ENCODE measurements around the gene NPTX1. TPM values are rescaled to one million over a fixed set of nuclear protein-coding genes. Genes with fewer than 3 reads are reported as not detected.
"Not testable (repeated sequence)": the region's sequence is repeated elsewhere in the genome, so short reads cannot be mapped to it uniquely, and the experiment has no call there.

The NPTX1 gene
- total RNA-seq, 2 experiments from 2014 or later: 5.3 to 6.2 TPM

DNA sequence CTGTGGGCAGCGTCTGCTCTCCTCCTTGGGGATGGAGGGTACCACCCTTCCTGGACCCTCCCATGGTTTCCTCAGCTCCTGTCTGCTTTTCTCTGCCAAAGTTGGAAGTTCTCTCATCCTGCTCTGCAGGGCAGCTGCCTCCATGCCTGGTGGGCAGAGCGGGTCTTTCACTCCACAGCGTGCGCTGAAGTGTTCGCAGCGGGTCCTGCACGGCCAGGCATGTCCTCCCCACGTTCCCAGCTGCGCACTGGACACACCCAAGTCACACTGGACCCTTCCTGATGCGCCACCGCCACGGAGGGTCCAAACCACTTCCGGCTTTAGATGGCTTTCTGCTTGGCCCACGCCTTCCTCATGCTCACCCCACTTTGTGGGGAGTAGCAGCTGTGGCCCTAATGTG is 33.7 kb upstream of the NPTX1 start:
- Mint-ChIP-seq H3K4me1 (peaks cover 3% of the 10 kb centered on the region), H3K4me3 (no peak overlapping the region), H3K27me3 (peaks cover 9% of the 10 kb centered on the region), H3K36me3 (no peaks in the 10 kb centered on the region), H3K9me3 (no peaks in the 10 kb centered on the region), H3K27ac (no peak overlapping the region)
- DNase-seq: no peak

DNA sequence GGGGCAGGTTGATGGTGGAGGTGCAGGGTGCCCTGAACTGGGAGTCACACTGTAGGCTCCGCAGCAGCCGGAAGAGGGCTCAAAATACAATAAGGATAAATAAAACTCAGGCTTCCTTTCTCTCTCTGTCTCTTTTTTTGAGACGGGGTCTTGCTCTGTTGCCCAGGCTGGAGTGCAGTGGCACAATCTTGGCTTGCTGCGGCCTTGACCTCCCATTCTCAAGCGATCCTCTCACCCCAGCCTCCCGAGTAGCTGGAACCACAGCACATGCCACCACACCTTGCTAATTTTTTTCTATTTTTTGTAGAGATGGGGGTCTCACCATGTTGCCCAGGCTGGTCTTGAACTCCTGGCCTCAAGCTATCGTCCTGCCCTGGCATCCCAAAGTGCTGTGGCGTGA is 32.9 kb upstream of the NPTX1 start:
- Mint-ChIP-seq H3K9me3 (no peaks in the 10 kb centered on the region), H3K36me3 (no peaks in the 10 kb centered on the region), H3K27ac (no peak overlapping the region), H3K4me3 (no peak overlapping the region), H3K4me1 (peaks cover 3% of the 10 kb centered on the region), H3K27me3 (peaks cover 10% of the 10 kb centered on the region)
- no peak for DNase-seq

DNA sequence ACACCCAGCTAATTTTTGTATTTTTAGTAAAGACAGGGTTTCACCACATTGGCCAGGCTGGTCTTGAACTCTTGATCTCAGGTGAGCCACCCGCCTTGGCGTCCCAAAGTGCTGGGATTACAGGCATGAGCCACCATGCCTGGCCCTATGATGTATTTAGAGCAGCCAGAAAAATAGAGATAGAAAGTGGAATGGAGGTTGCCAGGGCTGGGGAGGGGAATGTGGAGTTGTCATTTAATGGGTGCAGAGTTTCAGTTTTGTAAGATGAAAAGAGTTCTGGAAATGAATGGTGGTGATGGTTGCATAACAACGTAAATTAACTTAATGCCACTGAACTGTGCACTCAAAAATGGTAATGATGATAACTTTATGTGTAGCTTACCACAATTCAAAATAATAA is 31.6 kb upstream of the NPTX1 start:
- H3K4me3 Mint-ChIP-seq: no peak overlapping the region

DNA sequence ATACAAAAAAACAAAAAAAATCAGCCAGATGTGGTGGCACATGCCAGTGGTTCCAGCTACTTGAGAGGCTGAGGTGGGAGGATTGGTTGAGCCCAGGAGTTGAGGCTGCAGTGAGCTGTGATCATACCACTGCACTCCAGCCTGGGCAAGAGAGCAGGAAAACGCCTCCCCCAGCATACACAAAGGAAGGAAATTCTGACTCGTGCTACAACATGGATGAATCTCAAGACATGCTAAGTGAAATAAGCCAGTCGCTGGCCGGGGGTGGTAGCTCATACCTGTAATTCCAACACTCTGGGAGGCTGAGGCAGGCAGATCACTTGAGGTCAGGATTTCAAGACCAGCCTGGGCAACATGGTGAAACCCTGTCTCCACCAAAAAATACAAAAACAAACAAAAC is 30.8 kb upstream of the NPTX1 start:
- H3K4me1 Mint-ChIP-seq, H3K4me3 Mint-ChIP-seq, H3K9me3 Mint-ChIP-seq, H3K27ac Mint-ChIP-seq, H3K36me3 Mint-ChIP-seq, DNase-seq: not testable (repeated sequence)
- peaks cover 16% of the 10 kb centered on the region for H3K27me3 Mint-ChIP-seq

More for the DNA sequence above, 31.6 kb upstream of the NPTX1 start:
- DNase-seq: no peak
- Mint-ChIP-seq H3K4me1 (peaks cover 3% of the 10 kb centered on the region), H3K27me3 (peaks cover 17% of the 10 kb centered on the region), H3K36me3 (no peaks in the 10 kb centered on the region), H3K9me3 (no peaks in the 10 kb centered on the region), H3K27ac (no peak overlapping the region)

DNA sequence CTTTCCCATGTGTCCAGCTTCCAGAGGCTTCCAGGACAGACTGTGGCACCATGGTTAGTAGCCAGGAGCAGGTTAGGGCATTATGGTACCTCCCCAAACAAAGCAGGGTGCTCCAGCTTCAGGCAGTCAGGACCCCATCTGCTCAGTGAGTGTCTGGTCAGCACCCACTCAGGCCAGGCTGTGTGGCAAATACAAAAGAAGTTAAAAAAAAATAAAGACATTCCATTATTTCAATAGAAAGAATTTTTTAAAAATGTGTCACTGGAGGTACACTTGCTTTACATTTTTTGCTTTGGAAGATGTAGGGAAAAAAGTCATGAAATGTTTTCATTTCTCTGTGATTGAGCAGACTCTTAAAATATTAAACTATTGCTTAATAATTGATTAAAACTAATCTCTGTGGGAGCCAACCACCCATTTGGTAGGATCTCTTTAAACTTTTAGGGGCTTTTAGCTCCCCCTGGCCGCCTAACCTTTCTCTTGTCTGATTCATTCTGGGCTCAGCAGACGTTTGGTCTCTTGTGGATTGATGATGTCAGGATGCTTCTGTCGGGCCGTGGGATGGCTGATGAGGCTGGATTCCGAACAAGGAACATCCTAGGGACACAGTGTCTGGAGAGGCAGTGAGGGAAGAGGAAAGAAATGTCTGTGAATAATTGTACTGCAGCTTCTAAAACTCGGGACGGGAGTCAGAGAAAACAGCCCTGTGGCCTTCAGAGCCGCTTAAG is 28.4 kb upstream of the NPTX1 start:
- Mint-ChIP-seq H3K27ac (no peak overlapping the region), H3K27me3 (peaks cover 21% of the 10 kb centered on the region), H3K4me1 (peaks cover 3% of the 10 kb centered on the region), H3K36me3 (no peaks in the 10 kb centered on the region), H3K9me3 (no peaks in the 10 kb centered on the region), H3K4me3 (no peak overlapping the region)
- no peak for DNase-seq

DNA sequence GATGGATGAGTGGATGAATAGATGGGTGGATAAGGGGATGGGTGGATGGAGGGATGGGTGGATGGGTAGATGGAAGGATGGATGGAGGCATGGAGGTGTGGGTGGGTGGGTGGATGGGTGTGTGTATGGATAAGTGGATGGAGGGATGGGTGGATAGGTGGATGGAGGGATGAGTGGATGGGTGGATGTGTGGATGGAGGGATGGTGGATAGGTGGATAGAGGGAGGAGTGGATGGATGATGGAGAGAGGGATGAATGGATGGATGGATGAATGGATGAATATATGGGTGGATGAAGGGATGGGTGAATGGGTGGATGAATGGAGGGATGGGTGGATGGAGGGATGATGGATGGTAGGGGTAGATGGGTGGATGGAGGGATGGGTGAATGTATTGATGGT is 27.5 kb upstream of the NPTX1 start:
- DNase-seq: no peak
- peaks cover 3% of the 10 kb centered on the region for H3K4me1 Mint-ChIP-seq
- H3K36me3 Mint-ChIP-seq: no peaks in the 10 kb centered on the region
- no peaks in the 10 kb centered on the region for H3K9me3 Mint-ChIP-seq
- H3K27me3 Mint-ChIP-seq: peaks cover 25% of the 10 kb centered on the region
- H3K27ac Mint-ChIP-seq: no peak overlapping the region
- H3K4me3 Mint-ChIP-seq: no peak overlapping the region

DNA sequence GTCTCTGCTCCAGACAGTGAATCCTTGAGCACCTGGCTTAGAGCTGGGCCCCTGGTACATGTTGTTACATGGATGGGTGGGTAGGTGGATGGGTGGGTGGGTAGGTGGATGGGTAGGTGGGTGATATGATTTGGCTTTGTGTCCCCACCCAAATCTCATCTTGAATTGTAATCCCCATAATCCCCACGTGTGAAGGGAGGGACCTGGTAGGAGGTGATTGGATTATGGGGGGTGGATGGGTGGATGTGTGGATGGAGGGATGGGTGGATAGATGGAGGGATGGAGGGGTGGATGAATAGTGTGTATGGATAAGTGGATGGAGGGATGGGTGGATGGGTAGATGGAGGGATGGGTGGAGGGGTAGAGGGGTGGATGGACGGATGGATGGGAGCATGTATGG is 26.6 kb upstream of the NPTX1 start:
- no peaks in the 10 kb centered on the region for H3K36me3 Mint-ChIP-seq
- H3K4me1 Mint-ChIP-seq: peaks cover 2% of the 10 kb centered on the region
- no peak for DNase-seq
- peaks cover 25% of the 10 kb centered on the region for H3K27me3 Mint-ChIP-seq
- no peak overlapping the region for H3K27ac Mint-ChIP-seq
- H3K4me3 Mint-ChIP-seq: no peak overlapping the region
- no peaks in the 10 kb centered on the region for H3K9me3 Mint-ChIP-seq

DNA sequence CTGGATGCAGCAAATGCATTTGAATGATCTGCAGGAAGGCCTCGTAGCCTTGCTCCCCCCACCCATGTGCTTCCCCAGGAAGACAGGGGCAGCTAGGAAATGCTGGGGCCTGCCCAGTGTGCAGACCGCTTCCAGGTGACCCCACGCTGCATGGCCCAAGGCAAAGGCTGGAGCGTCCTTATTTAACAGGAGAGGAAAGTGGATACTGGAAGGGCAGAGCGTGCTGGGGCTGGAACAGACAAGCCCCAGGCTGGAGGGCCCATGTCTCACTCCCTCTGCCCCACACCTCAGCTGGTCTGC is 26.1 kb upstream of the NPTX1 start:
- peaks cover 25% of the 10 kb centered on the region for H3K27me3 Mint-ChIP-seq
- no peaks in the 10 kb centered on the region for H3K4me1 Mint-ChIP-seq
- H3K4me3 Mint-ChIP-seq: no peak overlapping the region
- no peak overlapping the region for H3K27ac Mint-ChIP-seq
- no peaks in the 10 kb centered on the region for H3K36me3 Mint-ChIP-seq
- H3K9me3 Mint-ChIP-seq: no peaks in the 10 kb centered on the region
- DNase-seq: no peak

DNA sequence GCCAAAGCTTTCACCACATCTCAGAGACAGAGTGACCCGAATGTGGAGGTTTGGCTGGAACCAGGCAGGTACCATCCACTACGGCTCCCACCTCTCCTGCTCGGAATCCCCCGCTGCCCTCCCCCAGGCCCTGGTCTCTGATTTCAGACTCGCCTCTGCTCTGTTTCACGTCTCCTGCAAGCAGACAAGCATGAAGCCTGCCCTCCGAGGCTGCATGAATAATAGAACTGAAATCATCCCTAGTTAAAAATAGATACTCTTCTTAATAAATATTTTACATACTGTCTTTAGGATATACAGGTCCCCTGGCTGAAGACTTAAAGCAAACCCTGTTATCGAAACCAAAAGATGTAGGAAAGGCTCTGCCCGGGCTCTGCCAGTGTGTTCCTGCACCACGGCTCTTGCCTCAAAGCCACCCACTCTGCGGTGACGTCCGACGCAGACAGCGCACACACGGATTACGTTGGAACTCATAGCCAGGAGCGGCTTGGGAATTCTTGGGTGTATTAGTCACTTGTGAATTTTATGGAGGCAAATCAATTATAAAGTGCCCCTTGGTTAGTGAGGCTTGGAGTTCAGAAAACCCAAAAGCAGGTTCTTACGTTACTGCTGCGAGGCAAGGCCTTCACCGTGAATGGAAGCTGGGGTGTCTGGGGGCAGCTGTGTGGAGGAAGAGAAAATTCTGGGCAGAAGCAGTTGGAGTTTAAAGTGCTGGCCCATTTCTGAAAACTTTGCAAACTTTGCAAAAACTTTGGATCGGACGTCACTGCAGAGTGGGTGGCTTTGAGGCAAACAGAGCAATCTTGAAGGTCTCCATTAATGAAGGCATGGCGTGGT is 25.6 kb upstream of the NPTX1 start:
- Mint-ChIP-seq H3K27ac (no peak overlapping the region), H3K4me3 (no peak overlapping the region), H3K27me3 (peaks cover 25% of the 10 kb centered on the region), H3K9me3 (no peaks in the 10 kb centered on the region), H3K4me1 (no peaks in the 10 kb centered on the region), H3K36me3 (no peaks in the 10 kb centered on the region)
- no peak for DNase-seq

DNA sequence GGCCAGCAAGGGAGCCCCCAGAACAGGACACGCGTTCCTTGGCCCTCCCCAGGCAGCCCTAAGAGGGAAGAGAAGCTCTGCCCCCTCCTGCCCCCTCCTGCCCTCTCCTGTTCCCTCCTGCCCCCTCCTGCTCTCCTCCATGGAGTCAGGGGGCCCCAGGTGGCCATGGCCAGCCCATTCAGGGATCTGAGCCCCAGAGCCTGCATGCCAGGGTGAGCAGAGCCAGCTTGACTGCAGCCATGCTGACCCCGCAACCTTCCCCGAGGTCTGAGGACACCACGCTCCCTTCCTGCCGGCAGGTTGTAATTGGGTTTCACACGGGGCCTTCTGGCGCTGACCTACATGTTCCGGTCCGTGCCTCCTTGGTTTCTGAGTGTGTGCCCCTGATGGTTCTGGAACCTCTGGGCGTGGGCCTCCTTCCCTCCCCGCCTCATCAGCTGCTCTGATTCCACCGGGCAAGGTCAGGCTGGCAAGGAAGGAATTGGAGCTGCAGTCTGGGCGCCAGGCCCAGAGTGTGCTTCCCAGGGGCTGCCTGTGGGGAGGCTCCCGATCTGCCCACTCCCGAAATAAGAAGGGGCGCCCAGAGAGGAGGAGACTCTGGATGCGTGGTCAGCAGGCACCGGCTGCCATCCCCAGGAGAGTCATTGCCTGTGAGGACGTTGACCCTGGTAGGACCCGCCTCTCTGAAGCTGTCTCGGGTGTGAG is 23.7 kb upstream of the NPTX1 start:
- H3K27ac Mint-ChIP-seq: no peak overlapping the region
- no peaks in the 10 kb centered on the region for H3K9me3 Mint-ChIP-seq
- H3K4me1 Mint-ChIP-seq: no peaks in the 10 kb centered on the region
- peaks cover 30% of the 10 kb centered on the region for H3K27me3 Mint-ChIP-seq
- H3K36me3 Mint-ChIP-seq: no peaks in the 10 kb centered on the region
- DNase-seq: no peak
- no peak overlapping the region for H3K4me3 Mint-ChIP-seq

DNA sequence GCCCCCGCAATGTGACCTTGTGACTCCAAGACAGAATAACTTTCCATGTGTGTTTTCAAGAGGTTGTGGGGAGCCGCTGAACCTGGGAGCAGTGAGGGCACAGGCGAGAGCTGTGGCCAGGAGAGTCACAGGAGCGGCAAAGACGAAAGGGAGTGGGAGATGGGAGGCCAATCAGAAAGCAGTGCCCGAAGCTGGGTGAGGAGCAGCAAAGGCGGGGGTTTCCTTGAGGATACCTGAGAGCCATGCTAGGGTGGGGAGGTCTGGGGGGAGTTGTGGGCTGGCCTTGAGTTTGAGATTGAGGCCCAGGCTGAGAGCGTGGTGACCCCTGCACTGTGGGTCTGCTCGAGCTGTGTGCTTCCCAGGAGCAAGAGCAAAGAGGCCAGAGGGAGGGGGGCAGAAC is 23.2 kb upstream of the NPTX1 start:
- no peaks in the 10 kb centered on the region for H3K4me1 Mint-ChIP-seq
- peaks cover 30% of the 10 kb centered on the region for H3K27me3 Mint-ChIP-seq
- no peaks in the 10 kb centered on the region for H3K9me3 Mint-ChIP-seq
- no peak overlapping the region for H3K27ac Mint-ChIP-seq
- no peaks in the 10 kb centered on the region for H3K36me3 Mint-ChIP-seq
- no peak for DNase-seq
- H3K4me3 Mint-ChIP-seq: no peak overlapping the region

DNA sequence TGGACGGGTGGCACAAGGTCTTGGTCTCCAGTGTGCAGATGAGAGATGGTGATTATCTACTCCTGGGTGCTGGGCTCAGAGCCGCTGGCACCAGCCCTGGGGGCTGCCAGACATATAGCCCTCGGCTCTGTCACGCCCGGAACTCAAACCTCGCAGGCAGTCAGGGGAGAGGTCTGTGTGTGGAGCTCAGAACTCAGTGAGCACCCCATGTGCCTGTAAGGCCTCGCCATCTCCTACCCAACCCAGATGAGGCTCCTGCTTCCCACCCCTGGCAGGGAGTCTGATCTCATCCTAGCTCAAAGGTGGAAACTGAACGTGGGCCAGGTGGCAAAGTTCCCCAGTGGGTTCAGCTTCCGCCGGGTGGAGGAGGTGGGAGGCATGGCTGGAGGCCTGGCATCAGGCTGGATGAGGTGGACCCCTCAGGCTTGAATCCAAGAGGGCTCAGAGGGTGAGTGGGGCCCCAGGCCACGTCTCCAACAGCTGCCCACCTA is 22.6 kb upstream of the NPTX1 start:
- no peaks in the 10 kb centered on the region for H3K4me1 Mint-ChIP-seq
- no peak overlapping the region for H3K4me3 Mint-ChIP-seq
- H3K27me3 Mint-ChIP-seq: peaks cover 26% of the 10 kb centered on the region
- no peak overlapping the region for H3K27ac Mint-ChIP-seq
- no peaks in the 10 kb centered on the region for H3K9me3 Mint-ChIP-seq
- no peak for DNase-seq
- no peaks in the 10 kb centered on the region for H3K36me3 Mint-ChIP-seq

DNA sequence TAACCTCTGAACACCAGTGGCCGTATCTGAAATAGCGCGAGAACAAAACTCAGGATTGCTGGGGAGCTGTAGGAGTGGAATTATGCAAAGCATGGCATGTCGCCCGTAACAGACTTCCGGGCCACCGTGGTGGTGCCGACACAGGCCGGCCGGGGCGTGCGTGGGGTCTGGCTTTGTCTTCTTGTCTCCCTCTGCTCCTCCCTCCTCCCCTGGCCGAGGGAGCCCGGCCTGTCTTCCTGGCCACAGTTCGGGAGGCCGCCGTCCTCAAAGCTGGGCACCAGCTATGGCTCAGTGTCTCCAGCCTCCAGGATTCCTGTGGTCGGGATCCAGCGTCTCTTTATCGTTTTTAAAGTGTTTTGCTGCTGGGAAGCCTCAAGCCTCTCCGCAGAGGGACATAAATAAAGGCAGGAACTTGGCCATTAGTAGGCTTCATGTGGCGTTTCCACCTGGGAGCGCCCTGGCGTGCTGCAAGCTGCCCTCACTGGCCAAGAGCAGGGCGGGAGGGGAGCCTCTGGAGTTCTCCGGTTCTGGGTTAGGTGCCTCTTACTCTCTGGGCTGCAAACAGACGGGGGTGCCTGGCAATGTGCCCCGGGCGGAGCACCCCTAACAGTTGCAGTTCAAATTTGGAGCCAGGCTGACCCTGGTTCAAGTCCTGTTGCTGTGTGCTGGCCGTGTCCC is 22.0 kb upstream of the NPTX1 start:
- H3K9me3 Mint-ChIP-seq: no peaks in the 10 kb centered on the region
- H3K27me3 Mint-ChIP-seq: peaks cover 20% of the 10 kb centered on the region
- no peak for DNase-seq
- H3K4me1 Mint-ChIP-seq: no peaks in the 10 kb centered on the region
- no peaks in the 10 kb centered on the region for H3K36me3 Mint-ChIP-seq
- H3K4me3 Mint-ChIP-seq: no peak overlapping the region
- no peak overlapping the region for H3K27ac Mint-ChIP-seq

DNA sequence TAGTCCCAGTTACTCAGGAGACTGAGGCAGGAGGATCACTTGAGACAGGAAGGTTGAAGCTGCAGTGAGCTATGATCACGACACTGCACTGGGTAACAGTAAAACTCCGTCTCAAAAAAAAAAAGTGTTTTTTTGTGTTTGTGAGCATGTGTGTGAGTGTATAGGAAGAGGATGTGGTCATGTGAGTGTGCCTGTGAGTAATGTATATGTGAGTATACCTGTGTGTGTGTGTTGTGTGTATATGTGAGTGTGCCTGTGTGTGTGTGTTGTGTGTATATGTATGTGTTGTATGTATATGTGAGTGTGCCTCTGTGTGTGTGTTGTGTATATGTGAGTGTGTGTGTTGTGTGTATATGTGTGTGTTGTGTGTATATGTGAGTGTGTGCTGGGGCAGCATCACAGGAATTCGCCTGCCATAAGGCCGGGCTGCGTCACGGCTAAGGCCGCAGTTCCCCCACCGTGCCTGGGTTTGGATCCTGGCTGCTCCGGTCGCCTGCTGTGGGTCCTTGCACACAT is 21.4 kb upstream of the NPTX1 start:
- Mint-ChIP-seq H3K4me1 (no peaks in the 10 kb centered on the region), H3K27me3 (peaks cover 22% of the 10 kb centered on the region), H3K9me3 (no peaks in the 10 kb centered on the region), H3K27ac (no peak overlapping the region), H3K4me3 (no peak overlapping the region), H3K36me3 (no peaks in the 10 kb centered on the region)
- DNase-seq: no peak

DNA sequence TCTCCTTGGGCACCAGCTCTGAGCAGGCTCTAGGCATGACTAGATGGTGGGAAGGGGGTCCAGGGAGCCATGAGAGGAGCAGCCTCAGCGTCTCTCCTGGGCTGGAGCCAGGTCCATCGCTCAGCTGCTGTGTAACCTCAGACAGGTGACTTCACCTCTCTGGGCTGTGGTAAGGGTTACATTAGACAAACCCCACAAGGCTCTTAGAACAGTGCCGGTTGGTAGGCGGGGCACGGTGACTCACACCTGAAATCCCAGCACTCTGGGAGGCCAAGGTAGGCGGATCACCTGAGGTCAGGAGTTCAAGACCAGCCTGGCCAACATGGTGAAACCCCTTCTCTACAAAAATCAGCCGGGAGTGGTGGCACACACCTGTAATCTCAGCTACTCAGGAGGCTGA is 18.1 kb upstream of the NPTX1 start:
- H3K4me3 Mint-ChIP-seq: no peak overlapping the region
- H3K27ac Mint-ChIP-seq: no peak overlapping the region
- no peaks in the 10 kb centered on the region for H3K9me3 Mint-ChIP-seq
- DNase-seq: no peak
- H3K27me3 Mint-ChIP-seq: peaks cover 15% of the 10 kb centered on the region
- H3K4me1 Mint-ChIP-seq: no peaks in the 10 kb centered on the region
- no peaks in the 10 kb centered on the region for H3K36me3 Mint-ChIP-seq

Data from activated naive CD8-positive, alpha-beta T cell treated with anti-CD3 and anti-CD28 coated beads for 36 hours (primary cell).